Smooth muscle cell of the umbilical artery (primary cell): ENCODE results near the gene HPCA. TPM values are rescaled to one million over a fixed set of nuclear protein-coding genes. Genes with fewer than 3 reads are reported as not detected.

Experiments
- total RNA-seq: library from RNA; depleted of rRNA; stranded (reverse); fragments of >200 nt; gene quantifications from 2 replicates; pipeline ENCODE4 v1.2.3, GENCODE V29; 2014

Gene HPCA
- total RNA-seq = not detected in 2 replicates

DNA sequence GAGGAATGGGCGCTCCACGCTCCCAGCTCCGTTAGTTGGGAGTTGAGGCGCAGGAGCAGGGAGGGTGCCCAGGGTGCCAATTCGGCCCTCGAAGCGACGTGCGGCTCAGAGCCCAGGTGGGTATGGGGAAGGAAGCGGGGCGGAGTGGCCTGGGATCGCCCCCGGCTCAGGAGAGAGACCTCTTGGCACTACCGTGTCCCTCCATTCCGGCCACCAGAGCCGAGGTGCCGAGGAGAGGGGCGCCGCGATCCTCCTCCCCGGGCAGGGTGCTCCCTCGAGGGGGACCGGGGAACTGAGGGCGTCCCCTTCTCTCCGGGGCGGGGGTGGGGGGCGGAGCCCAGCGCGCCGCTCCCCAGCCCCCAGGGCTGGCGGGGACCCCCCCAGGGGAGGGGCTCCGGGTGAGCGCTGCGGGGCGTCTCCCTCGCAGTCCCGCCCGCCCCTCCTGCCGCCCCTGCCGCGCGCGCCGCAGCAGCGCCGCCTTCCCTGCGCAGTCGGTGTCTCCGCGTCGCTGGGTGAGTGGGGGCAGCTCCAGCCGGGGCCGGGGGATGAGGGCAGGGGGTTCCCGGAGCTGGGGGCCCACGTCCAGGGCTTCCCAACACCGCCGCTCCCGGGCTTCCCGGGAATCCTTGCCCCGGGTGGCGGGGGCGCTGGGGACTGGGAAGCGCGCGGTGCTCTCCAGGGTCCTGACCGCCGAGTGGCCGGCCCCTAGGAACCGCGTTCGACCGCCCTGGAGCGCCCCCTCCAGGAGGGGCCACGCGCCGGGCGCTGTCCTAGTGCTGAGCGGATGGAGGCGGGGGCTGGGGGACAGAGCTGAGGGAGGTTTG, at the start of gene HPCA:
Gene HPCA, plus strand, starts transcription at position 488 of the 824 bp plus-strand sequence. CDS start 2,408 bp downstream, outside the sequence.

DNA sequence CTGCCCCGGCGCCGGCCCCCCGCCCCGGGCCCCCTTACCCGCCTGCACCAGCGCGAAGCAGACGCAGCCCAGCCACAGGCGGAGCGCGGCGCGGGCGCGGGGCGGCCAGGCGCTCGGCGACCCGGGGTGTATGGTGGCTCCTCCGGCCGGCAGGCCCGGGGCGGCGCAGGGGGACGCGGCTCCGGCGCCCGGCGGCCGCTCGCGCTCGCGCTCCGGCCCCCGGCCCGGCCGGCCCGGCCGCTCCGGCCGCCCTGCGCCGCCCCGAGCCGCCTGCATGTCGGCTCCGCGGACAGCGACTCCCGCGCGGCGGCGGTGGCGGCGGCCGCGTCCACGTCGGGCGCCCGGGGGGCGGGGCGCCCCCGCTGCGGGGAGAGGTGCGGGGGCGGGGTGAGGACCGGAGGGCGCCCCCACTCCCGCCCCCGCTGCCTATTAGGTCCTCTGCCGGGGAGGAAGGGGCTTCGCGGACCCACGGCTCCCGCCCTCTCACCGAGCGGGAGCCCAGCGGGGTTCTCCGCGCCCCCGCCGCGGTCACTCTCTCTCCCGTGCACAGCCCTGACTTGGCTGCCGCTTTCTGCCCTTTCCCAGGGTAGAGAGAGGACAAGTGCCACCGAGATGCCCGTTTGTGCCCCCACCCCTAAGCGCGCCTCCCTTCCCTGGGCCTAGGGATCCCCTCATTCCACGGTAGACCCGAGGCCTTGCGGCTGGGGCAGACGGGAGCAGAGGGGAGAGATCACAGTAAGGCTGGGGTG, 15.5 kb upstream of the HPCA start, which contains the start of gene FNDC5:
Gene FNDC5, minus strand, starts transcription at position 298 of the 749 bp plus-strand sequence.

DNA sequence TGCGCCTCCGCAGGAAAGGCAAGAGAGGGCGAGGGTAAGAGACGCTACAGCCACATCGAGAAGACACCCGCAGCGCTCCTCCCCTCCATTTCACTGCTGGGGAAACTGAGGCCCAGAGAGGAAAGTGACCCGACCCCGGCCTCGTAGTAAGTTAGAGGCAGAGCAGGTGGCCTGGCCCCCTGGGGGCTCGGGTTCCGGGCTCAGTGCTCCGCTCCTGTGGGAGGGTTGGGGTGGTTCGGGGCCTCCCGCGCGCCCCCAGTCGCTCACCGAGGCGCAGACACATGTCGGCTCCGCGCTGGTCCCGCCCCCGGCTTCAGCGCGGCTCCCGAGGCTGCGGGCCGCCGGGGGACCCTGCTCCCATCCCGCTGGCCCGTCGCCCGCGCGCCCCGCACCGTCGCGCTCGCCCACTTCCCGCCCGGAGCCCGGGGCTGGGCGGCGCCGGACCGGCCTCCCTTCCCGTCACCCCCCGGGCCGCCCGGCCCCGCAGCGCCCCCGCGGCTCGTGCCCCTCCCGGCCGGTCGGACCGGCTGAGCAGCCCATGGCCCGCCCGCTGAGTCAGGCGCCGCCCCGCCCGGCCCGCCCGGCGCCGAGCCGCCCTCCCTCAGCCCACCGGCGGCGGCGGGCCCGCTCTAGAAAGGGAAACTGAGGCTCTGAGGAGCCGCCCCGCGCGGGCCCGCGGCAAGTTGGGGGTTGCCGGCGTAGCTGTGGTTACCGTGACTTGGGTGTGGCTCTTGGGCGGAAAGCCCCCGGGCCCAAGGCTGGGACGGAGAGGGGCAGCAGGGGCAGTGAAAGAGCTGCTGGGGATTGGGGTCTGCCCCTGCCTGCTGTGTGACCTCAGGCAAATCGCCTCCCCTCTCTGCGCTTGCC, 14.9 kb downstream of the HPCA start, which contains the start of gene TMEM54:
Gene TMEM54, minus strand, starts transcription at position 434 of the 867 bp plus-strand sequence. Its CDS starts 151 bp downstream, at position 283.

Other genes with a start within 250 kb of the HPCA start
- gene ZBTB8OS, start 235.9 kb upstream of the HPCA start, total RNA-seq = 34.0 and 44.2 TPM in 2 replicates
- gene RBBP4, start 235.3 kb upstream of the HPCA start, total RNA-seq = 113 and 139 TPM in 2 replicates
- 44.5 and 61.5 TPM in 2 replicates for gene SYNC, start 183.7 kb upstream of the HPCA start, total RNA-seq
- gene YARS1, start 69.1 kb upstream of the HPCA start, total RNA-seq = 148 and 158 TPM in 2 replicates
- 55.7 and 68.0 TPM in 2 replicates for gene S100PBP, start 68.8 kb upstream of the HPCA start, total RNA-seq
- gene FNDC5, start 15.6 kb upstream of the HPCA start, total RNA-seq = 0.37 and 4.5 TPM in 2 replicates
- gene TMEM54, start 14.9 kb downstream of the HPCA start, total RNA-seq = 31.5 and 37.3 TPM in 2 replicates
- gene RNF19B, start 78.3 kb downstream of the HPCA start, total RNA-seq = 13.1 and 14.7 TPM in 2 replicates
- gene AK2, start 150.4 kb downstream of the HPCA start, total RNA-seq = 156 and 167 TPM in 2 replicates
- gene AZIN2, start 194.7 kb downstream of the HPCA start, total RNA-seq = 7.2 and 30.3 TPM in 2 replicates